ENCODE measurements around the gene EMCN.

DNA sequence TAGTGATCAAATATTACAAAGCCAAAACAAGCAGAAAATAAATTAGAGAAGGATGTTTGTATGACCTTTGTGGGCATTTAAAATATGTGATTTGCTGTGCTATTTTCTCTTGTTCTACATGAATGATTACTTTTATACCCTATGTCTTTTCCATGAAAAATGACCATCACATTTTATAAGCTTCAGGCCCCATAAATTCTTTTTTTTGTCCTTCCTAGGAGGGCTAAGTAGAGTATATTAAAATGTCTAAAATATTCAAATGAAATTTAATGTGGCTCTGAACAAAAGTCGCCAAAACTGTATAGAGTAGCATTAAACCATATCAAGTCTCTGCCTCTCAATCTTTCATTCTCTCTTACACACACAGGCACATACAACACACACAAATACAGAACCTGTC is 15.9 kb upstream of the EMCN start:
- no peak for TF ChIP-seq EP300 (IDR thresholded peaks at IDR 0.05)
- TF ChIP-seq, protein P1, sequence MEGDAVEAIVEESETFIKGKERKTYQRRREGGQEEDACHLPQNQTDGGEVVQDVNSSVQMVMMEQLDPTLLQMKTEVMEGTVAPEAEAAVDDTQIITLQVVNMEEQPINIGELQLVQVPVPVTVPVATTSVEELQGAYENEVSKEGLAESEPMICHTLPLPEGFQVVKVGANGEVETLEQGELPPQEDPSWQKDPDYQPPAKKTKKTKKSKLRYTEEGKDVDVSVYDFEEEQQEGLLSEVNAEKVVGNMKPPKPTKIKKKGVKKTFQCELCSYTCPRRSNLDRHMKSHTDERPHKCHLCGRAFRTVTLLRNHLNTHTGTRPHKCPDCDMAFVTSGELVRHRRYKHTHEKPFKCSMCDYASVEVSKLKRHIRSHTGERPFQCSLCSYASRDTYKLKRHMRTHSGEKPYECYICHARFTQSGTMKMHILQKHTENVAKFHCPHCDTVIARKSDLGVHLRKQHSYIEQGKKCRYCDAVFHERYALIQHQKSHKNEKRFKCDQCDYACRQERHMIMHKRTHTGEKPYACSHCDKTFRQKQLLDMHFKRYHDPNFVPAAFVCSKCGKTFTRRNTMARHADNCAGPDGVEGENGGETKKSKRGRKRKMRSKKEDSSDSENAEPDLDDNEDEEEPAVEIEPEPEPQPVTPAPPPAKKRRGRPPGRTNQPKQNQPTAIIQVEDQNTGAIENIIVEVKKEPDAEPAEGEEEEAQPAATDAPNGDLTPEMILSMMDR (IDR thresholded peaks at IDR 0.05) = no peak
- no peak for TF ChIP-seq POLR2A (IDR thresholded peaks at IDR 0.05)
